Measurements from ENCODE around the gene PRKACA.
"Not testable (repeated sequence)": the region's sequence is repeated elsewhere in the genome, so short reads cannot be mapped to it uniquely, and the experiment has no call there.

The PRKACA gene

GRCh38 chr19:14070268-14071050 is 47.1 kb downstream of the PRKACA start:
- DNase-seq (ENCODE audit: low spot score) = no peak

- no peak for DNase-seq (ENCODE audit: low spot score)
Observed at GRCh38 chr19:14066134-14066533, 51.4 kb downstream of the PRKACA start.

- DNase-seq (ENCODE audit: low spot score) = no peak
Observed at GRCh38 chr19:14063105-14063504, 54.5 kb downstream of the PRKACA start.

- DNase-seq (ENCODE audit: low spot score) = no peak
Observed at GRCh38 chr19:14062558-14062855, 55.1 kb downstream of the PRKACA start.

GRCh38 chr19:14061751-14062557 is 55.6 kb downstream of the PRKACA start, which contains the start of gene PALM3:
Gene PALM3, minus strand, starts transcription at chr19:14062076. Its CDS starts 96 bp downstream, at chr19:14061980.
- DNase-seq (ENCODE audit: low spot score) = no peak

GRCh38 chr19:14061081-14061749 is 56.3 kb downstream of the PRKACA start:
- no peak for DNase-seq (ENCODE audit: low spot score)

- DNase-seq (ENCODE audit: low spot score) = no peak
Observed at GRCh38 chr19:14059652-14060155, 57.9 kb downstream of the PRKACA start.

- peak; percentile 39 for DNase-seq (ENCODE audit: low spot score)
Observed at GRCh38 chr19:14059093-14059480, 58.5 kb downstream of the PRKACA start.

GRCh38 chr19:14058182-14059092 is 59.1 kb downstream of the PRKACA start:
- DNase-seq (ENCODE audit: low spot score) = no peak

GRCh38 chr19:14056741-14057356 is 60.7 kb downstream of the PRKACA start:
- no peak for DNase-seq (ENCODE audit: low spot score)

- no peak for DNase-seq (ENCODE audit: low spot score)
Observed at GRCh38 chr19:14056069-14056666, 61.4 kb downstream of the PRKACA start.

- DNase-seq (ENCODE audit: low spot score) = no peak
Observed at GRCh38 chr19:14055396-14055795, 62.2 kb downstream of the PRKACA start.

GRCh38 chr19:14054721-14055120 is 62.8 kb downstream of the PRKACA start:
- no peak for DNase-seq (ENCODE audit: low spot score)

GRCh38 chr19:14054099-14054498 is 63.5 kb downstream of the PRKACA start:
- no peak for DNase-seq (ENCODE audit: low spot score)

- DNase-seq (ENCODE audit: low spot score) = no peak
Observed at GRCh38 chr19:14053500-14053899, 64.1 kb downstream of the PRKACA start.

GRCh38 chr19:14053032-14053431 is 64.5 kb downstream of the PRKACA start:
- DNase-seq (ENCODE audit: low spot score) = no peak

GRCh38 chr19:14052470-14052869 is 65.1 kb downstream of the PRKACA start:
- no peak for DNase-seq (ENCODE audit: low spot score)

- DNase-seq (ENCODE audit: low spot score) = no peak
Observed at GRCh38 chr19:14051980-14052379, 65.6 kb downstream of the PRKACA start.

GRCh38 chr19:14050961-14051360 is 66.6 kb downstream of the PRKACA start:
- not testable (repeated sequence) for DNase-seq (ENCODE audit: low spot score)

- no peak for DNase-seq (ENCODE audit: low spot score)
Observed at GRCh38 chr19:14050512-14050911, 67.0 kb downstream of the PRKACA start.
